H54 (cell line): ENCODE measurements around the gene CRADD.
"Not testable (repeated sequence)": the region's sequence is repeated elsewhere in the genome, so short reads cannot be mapped to it uniquely, and the experiment has no call there.

Experiments
- DNase-seq: peaks from one replicate; pipeline ENCODE4 v3.0.0; 2011; ENCODE audit warnings: low spot score, mixed read lengths; ENCODE audit not compliant: insufficient read length
- FAIRE-seq: peaks from 3 replicates; lab custom pipeline; 2011; peaks lifted over from hg19 to GRCh38; lab: Jason Lieb, UNC
- POLR2A ChIP-seq: IDR thresholded peaks from 2 replicates; pipeline ENCODE4 v1.6.1; 2011; ENCODE audit warnings: low read depth, mild to moderate bottlenecking, low read length

The CRADD gene

DNA sequence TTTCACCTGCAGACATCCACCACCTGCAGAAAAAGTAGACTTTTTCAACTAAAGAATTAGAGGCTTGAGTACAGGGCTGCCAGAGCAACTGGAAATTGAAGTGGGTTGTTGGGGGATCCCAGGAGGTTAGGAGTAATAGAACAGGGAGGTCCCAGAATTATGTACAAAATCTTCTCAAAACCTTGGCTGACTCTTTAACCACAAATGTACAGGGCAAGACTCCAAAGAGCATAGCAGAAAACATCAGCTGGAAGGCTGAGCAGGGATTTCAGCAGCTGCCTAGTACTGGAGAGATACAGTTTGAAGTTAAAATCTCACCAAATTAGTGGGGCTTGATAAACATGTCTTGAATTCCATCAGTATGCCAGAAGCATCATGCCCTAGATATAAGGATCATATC, 191.6 kb downstream of the CRADD start:
- no peak for FAIRE-seq
- TF ChIP-seq POLR2A, result no peak
- DNase-seq, result no peak

DNA sequence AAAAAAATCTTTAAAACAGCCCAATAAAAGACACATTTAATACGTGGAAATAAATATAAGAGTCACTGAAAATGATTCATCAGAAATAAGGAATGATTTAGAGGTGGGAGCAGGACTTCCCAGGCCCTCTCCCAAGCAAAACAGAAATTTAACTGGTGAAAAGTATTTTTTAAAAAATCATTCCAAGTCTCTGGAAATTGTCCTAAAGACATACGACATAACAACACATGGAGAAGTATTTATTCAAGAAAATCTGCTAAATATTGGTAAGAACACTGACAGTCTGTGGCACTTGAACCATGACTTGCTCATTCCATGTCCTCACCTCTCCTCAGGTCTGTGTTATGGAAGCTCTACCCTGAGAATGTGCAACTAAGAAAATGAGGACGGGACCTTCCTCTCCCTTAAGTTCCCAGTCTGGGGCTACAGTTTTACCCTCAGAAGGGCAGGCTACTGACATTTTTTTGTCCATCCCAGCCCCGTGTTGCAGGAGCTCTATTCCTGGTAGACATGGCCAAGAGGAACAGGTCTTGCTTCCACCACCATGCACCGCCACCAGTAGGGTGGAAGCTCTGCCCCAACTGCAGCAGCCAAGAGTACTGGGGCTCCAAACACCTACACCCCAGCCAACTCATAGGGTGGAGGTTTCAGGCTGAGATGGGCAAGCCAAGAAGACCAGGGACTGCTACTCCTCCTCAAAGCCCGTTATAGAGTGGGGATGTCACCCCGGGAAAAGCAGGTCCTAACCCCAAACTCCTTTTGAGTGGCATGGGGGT, 193.0 kb downstream of the CRADD start:
- no peak for TF ChIP-seq POLR2A
- no peak for DNase-seq
- no peak for FAIRE-seq

DNA sequence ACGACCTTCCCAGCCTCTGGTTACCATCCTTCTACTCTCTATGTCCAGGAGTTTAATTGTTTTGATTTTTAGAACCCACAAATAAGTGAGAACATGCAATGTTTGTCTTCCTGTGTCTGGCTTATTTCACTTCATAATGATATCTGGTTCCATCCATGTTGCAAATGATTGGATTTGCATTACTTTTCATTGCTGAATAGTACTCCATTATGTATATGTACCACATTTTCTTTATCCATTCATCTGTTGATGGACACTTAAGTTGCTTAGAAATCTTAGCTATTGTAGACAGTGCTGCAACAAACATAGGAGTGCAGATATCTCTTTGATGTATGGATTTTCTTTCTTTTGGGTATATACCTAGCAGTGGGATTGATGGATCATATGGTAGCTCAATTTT, 194.4 kb downstream of the CRADD start:
- not testable (repeated sequence) for DNase-seq, FAIRE-seq

GRCh38 chr12:93873561-93873960, 196.4 kb downstream of the CRADD start:
- TF ChIP-seq POLR2A, result no peak
- FAIRE-seq (no peak), DNase-seq (no peak)

GRCh38 chr12:93875157-93875556, 198.0 kb downstream of the CRADD start:
- TF ChIP-seq POLR2A, result no peak
- FAIRE-seq, result no peak

DNA sequence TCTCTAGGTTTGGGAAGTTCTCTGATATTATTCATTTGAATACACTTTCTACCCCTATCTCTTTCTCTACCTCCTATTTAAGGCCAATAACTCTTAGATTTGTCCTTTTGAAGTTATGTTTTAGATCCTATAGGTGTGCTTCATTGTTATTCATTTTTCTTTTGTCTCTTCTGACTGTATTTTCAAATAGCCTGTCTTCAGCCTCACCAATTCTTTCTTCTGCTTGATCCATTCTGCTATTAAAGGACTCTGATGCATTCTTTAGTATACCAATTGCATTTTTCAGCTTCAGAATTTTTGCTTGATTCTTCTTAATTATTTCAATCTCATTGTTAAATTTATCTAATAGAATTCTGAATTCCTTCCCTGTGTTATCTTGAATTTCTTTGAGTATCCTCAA, 199.2 kb downstream of the CRADD start:
- no peak for FAIRE-seq
- DNase-seq, result no peak
- TF ChIP-seq POLR2A, result no peak

More at GRCh38 chr12:93875157-93875556, 198.0 kb downstream of the CRADD start:
- no peak for DNase-seq

GRCh38 chr12:93877446-93877845, 200.3 kb downstream of the CRADD start:
- no peak for FAIRE-seq
- TF ChIP-seq POLR2A, result no peak

DNA sequence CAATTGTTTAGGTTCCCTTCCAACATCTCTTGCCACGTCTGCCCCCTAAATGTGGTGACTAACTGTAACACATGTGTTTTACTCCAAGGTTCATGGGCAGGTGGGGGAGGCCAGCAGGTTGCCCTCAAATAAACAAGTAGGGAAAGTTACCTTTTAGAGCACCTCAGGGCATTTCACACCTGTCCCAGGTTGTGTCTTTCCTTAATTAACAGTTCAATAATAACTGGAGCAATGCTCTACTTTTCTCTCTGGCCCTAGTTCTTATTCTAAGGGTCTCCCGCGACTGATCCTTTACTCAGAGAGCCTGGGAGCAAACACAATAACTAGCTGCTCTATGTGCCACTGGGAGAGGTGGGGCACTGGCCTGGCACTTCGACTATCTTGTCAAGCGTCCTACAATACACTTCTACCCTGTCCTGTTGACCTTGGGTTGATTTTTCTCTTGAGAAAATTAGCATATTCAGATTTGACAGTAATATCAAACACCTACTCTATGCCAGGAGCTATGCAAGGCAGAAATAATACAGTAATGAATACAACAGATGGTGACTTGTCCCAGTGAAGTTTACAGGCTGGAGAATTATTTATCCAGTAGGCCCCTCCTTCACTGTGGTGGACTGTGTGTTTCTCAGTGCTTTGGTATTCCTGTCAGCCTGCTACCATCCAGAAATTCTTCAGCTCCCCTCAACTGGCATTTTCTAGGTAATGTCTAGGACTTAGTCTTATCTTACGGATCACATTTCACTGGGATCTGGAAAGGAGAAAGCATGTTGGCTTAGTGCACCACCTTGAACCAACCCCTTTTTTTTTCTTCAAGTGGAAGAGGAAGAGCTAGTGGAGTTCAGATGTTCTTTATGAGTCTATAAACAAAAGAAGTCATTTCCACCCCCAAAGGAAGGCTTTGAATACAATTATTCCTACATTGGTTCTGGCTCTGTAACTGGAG, 202.6 kb downstream of the CRADD start:
- no peak for FAIRE-seq
- no peak for TF ChIP-seq POLR2A
- no peak for DNase-seq

More at GRCh38 chr12:93877446-93877845, 200.3 kb downstream of the CRADD start:
- no peak for DNase-seq

GRCh38 chr12:93880853-93881522, 203.8 kb downstream of the CRADD start:
- FAIRE-seq (no peak), DNase-seq (no peak)
- no peak for TF ChIP-seq POLR2A

GRCh38 chr12:93882763-93883162, 205.6 kb downstream of the CRADD start:
- DNase-seq (no peak), FAIRE-seq (no peak)
- no peak for TF ChIP-seq POLR2A

- no peak for TF ChIP-seq POLR2A
- DNase-seq (peak; percentile 26), FAIRE-seq (no peak)
Observed at GRCh38 chr12:93883436-93884154, 206.4 kb downstream of the CRADD start.

DNA sequence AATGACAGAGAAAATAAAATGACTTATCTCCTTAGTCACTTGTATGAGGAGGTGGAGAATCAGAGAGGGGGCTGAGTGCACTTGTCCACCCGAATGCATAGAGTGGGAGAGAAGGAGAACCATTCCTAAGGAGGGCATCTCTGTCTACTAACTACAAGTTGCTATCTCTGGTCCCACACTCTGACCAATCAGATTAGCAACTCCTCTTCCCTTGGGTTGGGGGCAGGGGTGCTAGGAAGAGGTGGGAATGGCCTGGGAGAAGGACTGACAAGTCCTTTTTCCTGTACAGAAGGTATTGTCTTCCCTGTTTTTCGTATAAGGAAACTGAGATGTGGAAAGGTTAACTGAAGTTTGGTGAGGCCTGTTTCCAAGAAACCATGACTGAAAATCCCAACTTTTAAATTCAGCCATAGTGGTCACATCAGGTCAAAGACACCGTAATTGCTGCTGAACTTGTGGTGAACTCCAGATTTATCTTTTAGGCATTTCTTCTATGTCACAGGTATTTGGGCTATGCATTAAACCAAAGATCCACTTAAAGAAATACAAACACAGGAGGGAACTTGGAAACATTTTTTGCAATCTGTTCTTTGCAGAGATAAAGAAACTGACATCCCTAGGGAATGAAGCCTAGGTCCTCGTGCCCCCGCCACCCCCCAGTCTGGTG, 207.8 kb downstream of the CRADD start:
- DNase-seq, result no peak
- no peak for TF ChIP-seq POLR2A
- no peak for FAIRE-seq

- FAIRE-seq, result not testable (repeated sequence)
Observed at GRCh38 chr12:93885973-93886532, 208.9 kb downstream of the CRADD start.

More at GRCh38 chr12:93885973-93886532, 208.9 kb downstream of the CRADD start:
- not testable (repeated sequence) for DNase-seq
